ENCODE measurements around the gene BMF.

Gene BMF

DNA sequence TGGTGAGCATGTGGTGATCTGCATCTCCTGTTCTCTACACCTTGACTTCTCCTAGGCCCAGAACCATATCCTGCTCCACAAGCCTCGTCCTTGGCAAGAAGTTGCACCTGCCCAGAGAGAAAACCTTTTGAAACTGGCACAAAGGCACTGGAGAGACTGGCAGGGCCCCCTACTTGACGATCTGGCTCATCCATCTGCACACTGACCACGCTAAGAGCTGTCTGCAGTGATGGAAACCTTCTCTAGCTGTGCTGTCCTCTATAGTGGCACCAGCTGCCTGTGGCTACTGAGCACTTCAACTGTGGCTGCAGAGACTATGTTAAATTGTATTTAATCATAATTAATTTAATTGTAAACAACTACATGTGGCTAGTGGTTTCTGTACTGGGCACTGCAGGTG lies 43.5 kb downstream of the BMF start:
- no peak for ATAC-seq

DNA sequence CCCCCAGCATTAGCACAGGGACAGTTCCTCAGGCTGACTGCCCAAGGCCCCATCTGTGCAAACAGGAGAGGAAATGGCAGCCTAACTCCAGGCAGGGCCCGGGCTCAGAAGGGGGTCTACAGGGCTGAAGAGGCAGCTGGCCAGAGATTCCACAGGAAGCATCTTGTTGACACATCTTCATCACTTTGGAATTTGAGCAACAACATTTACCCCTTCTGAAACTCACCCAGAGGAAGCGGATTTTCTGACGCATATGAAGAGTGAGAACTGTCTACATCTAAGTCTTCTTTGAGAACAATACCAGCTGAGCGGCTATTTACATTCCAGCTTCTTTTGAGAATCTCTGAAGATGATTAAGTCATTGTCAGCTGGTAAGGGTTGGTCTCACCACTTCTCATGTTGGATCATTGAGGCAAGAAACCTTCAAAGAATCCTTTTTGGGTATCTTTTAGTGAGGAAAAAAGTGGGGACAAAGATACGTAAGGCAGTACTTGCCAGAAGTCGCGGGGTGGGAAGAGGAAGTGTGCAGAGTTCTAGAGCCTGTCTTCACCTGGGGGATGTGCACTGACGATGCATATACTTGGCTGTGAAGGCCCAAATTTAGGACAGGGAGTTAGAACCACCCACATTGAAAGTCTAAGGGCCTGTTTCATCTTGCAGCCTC lies 44.3 kb downstream of the BMF start:
- ATAC-seq = peak; percentile 60 to 65

DNA sequence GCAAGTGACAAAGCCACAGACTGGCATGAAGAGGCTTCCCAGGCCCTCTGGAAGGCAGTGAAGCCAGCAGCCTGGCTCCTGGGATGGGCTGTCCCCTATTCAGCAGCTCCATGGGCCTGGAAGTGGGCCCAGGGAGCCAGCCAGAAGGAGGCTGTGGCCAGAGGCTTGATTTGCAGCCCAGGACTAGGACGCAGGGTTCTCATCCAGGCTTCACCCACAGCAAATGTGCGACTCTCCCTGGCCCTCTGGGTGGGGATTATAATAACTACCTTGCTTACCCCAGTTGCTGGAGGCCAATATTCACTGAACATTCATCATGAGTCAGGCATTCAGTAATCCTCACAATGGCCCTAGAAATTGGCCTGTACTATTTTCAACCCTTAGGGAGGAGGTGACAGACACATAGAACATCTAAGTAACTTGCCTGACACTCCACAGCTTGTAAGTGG lies 45.1 kb downstream of the BMF start:
- ATAC-seq = peak; percentile 6 to 34

DNA sequence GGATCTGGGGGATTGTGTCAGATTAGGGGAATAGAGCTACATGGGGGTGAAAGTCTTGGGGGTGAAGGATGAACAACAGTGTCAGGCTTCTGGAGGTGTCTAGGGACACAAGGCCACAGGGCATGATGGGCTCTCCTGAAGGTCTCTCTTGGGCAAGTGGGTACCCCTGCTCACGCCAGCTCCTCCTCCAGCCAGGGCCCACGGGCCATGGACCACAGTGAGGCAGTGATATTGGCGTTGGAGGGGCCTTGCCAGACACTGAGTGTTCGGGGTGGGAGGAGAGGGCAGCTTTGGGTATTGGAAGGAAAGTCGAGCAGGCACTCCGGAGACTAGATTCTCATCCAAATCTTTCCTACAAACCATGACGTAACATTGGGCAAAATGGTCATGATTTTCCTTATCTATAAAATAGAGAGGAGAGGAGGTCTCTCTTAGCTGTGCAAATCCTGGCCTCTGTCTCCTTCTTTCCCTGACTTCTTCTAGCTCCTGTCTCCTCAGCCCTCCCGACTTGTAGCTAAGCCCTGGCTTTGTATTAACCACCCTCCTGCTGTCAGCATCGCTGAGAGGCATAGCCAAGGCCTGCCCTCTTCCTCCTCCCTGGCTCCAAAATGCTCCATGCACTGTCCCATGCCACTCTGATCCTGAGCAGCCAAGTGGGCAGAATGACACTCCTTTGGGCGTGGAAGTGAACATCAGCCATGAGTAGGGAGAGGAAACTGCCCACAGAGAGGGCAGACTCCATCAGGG lies 45.7 kb downstream of the BMF start:
- no peak for ATAC-seq

GRCh38 chr15:40061212-40061901 lies 47.3 kb downstream of the BMF start:
- ATAC-seq = peak; percentile 39 to 58

DNA sequence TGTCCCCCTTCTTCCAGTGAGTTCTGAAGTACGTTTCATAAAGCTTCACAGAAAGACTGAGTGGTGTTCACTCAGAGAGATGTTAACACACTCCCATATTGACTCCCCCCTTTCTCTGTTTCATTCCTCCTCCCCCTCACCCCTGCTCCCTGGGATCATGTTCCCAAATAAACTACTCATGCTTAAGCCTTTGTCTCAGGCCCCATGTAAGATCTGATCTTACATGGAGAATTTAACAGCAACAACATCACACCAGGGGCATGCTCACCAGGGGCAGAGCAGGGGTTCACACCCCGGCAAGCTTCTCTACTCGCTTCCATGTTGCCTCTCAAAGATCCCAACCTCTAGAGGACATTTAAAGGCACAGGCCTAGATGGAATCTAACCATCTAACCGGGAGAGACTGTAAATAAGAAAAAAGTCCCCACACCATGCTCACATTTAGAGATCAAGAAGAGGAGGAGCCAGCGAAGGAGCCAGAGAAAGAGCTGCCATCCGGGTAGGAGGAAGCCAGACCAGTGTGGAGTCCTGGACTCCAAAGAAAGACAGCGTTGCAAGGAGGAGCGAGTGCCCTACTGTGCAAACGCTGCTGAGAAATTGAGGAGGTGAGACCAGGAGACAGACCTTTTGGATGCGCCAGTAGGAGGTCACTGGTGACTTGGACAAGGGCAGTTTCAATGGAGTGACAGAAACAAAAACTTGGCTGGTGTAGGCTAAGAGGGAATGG lies 48.3 kb downstream of the BMF start:
- no peak for ATAC-seq

GRCh38 chr15:40059821-40060220 lies 48.9 kb downstream of the BMF start:
- ATAC-seq = no peak

GRCh38 chr15:40058476-40059140 lies 50.1 kb downstream of the BMF start:
- ATAC-seq = peak; percentile 63 to 70

DNA sequence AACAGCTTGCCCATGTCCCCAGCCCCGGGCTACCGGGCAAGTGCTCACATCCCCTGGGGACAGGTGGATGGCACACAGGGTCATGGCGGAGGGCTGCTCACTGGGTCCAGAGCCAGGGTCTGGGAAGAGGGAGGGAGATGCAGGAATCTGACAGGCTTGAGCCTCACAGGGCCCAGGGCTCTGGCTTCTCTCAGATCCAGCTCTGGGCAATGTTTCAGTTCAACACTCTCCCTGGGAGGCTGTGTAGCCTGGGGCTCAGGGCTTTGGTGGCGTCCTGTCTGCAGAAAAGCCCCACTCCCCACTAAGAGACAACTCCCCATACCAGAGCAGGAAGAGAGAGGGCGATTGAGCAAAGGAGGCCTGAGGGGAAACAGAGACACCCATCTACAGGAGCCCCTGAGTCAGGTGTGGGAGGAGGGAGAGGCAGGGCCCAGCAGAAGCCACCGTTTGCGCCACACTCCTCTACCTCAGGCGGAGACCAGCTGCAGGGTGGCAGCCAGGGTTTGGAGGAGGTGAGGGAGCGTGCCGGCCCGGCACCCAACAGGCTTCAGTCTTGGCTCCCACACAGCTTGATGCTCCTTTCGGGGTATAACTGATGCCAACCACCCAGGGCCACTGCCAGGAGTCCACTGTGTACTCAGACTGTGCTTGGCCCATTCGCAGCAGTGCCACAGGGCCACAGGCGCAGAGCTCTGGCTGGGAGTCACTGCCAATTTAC lies 52.9 kb downstream of the BMF start:
- ATAC-seq = no peak

- ATAC-seq = peak; percentile 42 to 47
Measured at GRCh38 chr15:40054855-40055575, 53.7 kb downstream of the BMF start.

- no peak for ATAC-seq
Measured at GRCh38 chr15:40054605-40054854, 54.1 kb downstream of the BMF start.

GRCh38 chr15:40053831-40054604 lies 54.7 kb downstream of the BMF start:
- ATAC-seq = peak; percentile 59 to 70

DNA sequence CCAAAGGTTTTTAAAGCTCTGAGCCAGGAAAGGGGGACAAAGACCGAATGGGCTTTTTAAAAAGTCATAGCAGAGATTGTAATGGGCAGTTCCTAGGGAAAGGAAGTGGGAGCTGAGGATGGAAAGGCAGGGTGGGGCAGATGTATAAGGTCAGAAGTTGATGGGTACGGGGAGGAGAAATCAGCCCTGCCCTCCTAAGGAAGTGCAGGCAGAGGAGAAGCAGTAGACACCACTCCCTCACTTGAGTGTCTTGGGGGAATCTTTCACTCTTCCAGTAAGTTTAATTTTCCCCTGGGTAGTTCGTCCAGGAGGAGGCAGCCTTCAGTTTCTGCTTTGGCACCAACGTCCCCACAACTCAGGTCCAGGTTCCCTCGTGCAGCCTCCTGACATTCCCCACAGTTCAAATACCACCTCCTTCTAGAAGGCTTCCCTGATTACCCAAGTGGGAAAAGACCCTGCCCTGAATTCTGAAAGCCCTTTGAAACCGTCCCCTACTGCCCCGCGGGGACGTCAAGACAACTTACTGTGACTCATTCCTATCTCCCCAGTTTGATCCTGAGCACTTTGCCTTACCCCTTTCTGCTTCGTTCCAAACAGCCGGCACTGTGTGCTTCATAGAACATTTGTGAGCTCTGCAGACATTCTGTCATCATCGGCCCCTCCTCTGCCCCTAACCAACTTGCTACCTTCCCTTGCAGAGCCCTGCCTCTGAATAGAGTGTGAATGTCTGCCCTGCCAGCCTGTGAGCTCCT lies 55.4 kb downstream of the BMF start:
- ATAC-seq = no peak

DNA sequence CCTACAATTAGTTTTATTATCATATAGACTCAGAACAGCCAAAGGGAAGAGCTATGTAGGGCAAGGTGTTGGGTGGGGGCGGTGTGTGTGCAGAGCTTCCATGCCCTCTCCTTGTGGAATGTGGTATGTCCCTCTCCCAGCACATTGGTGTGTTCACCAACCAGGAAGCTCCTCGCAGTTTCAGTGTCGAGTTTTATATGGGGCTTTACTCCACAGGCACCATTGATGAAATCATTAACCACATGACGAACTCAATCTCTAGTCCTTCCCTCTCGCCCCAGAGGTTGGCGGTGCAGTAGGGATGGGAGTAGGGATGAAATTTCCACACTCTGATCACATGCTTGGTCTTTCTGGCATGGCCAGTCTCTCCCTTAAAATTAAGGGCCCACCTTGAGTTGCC lies 56.1 kb downstream of the BMF start:
- ATAC-seq = no peak

DNA sequence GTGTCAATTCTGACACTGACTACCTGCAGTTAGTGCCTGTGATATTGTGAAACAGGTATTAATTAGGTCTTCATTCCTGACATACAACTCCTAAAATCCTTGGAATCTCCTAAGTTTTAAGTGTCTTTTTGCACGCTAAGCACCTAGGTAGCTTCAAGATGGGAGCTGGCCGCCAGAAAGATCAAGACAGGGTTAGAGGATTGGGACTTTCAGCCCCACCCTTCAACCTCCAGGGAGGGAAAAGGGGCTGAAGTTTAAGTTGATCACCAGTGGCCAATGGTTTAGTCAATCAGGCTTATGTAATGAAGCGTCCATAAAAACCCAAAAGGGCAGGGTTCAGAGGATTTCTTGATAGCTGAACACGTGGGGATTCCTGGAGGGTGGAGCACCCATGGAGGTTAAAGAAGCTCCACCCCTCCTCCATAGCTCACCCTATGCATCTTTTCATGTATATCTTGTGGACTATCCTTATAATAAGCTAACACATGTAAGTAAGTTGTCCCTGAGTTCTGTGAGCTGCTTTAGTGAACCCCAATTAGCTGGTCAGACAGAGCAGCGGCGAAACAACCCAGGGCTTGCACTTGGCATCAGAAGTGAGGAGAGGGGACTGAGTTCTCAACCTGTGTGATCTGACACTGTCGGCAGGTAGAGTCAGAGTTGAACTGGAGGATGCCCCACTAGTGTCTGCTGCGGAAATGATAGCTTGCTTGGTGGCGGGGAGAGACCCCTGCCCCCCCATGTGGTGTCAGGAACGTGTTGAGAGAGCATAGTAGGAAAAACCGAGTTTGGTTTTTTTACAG lies 56.9 kb downstream of the BMF start:
- ATAC-seq = no peak

- no peak for ATAC-seq
Measured at GRCh38 chr15:40050788-40051470, 57.8 kb downstream of the BMF start.

GRCh38 chr15:40048926-40049475 lies 59.7 kb downstream of the BMF start:
- no peak for ATAC-seq

GRCh38 chr15:40048211-40048792 lies 60.4 kb downstream of the BMF start:
- no peak for ATAC-seq
